BLaER1 treated with 17β-estradiol and CSF1 and Interleukin-3, amounts not matched to agents 10 nM and 100 nM (cell line): Measurements from ENCODE around the gene DOK4.

Experiments
- H3K27ac ChIP-seq, 11 experiments: shearing (Covaris generic); formaldehyde crosslinking; 2 replicates each; pipeline ENCODE4 v1.8.1; 2022
- H3K27me3 ChIP-seq, 11 experiments: shearing (Covaris generic); formaldehyde crosslinking; 2 replicates each; pipeline ENCODE4 v1.8.1; 2022
- H3K36me3 ChIP-seq, 11 experiments: shearing (Covaris generic); formaldehyde crosslinking; 2 replicates each; pipeline ENCODE4 v1.8.1; 2022
- H3K4me1 ChIP-seq, 10 experiments: shearing (Covaris generic); formaldehyde crosslinking; 2 replicates each; pipeline ENCODE4 v1.8.1; 2022
- H3K4me2 ChIP-seq, 11 experiments: shearing (Covaris generic); formaldehyde crosslinking; 2 replicates each; pipeline ENCODE4 v1.8.1; 2022
- H3K4me3 ChIP-seq, 10 experiments: shearing (Covaris generic); formaldehyde crosslinking; 2 replicates each; pipeline ENCODE4 v1.8.1; 2022
- H3K9ac ChIP-seq, 11 experiments: shearing (Covaris generic); formaldehyde crosslinking; 2 replicates each; pipeline ENCODE4 v1.8.1; 2022
- H3K9me3 ChIP-seq, 11 experiments: shearing (Covaris generic); formaldehyde crosslinking; replicated peaks in 1 of 11; 2 replicates each; pipeline ENCODE4 v1.8.1; 2022
- H4K20me1 ChIP-seq, 11 experiments: shearing (Covaris generic); formaldehyde crosslinking; 2 replicates each; pipeline ENCODE4 v1.8.1; 2022
- Cebpa-rat ChIP-seq, 11 experiments: shearing (Covaris generic); IDR thresholded peaks; 2 replicates each; pipeline ENCODE4 v1.8.1; 2022

Gene DOK4

DNA sequence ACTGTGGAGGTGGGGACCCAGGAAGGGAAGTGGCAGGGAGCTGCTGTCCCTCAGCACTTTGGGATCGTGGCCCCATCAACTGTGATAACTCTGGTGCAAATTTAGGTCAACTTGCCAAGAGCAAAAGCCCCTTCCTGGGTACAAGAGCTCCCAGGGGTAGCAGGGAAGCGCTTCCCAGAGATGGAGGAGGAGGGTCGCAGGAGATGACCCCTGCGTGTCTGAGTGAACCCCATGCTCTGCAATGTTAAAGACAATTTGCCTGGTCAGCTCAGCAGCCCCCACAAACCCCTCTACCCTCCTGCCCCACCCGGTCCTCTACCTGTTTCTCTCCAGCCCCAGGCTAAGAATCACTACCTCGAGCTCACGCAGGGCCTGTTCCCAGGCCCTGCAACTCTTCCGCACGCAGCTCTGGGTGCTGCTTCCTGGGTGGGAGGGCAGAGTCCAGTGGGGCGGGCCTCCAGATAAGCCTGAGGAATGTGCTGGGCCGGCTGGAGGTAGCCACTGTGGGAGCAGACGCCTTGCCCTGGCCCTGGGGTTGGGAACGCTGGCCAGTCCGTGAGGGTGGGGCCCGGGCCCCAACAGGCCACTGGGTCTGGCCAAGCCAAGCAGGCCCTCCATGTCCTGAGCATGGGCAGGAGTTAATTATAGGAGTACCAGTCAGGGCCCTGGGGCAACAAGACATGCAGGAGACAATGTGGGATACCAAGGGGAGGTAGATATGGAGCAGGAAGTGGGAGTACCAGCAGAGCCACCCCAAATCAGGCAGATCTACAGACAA is 6.1 kb downstream of the DOK4 start:
- Histone ChIP-seq H3K4me3 (peak overlapping the region in 9 of 10 experiments; percentile 26 to 73 (median 60); a peak in 17 of 20 replicates), H3K9me3 (no peaks in the 10 kb centered on the region), H3K4me2 (peak overlapping the region; percentile 92 to 100 (median 97)), H3K9ac (peak overlapping the region in 9 of 11 experiments; percentile 39 to 71 (median 63); a peak in 15 of 22 replicates), H3K36me3 (peaks cover 0 to 13% (median 0%) of the 10 kb centered on the region in 11 experiments; a peak in 1 of 22 replicates), H4K20me1 (peaks cover 0 to 72% (median 34%) of the 10 kb centered on the region in 11 experiments; a peak in 19 of 22 replicates), H3K4me1 (peaks cover 48 to 80% (median 64%) of the 10 kb centered on the region in 10 experiments), H3K27me3 (no peaks in the 10 kb centered on the region), H3K27ac (peak overlapping the region in 2 of 11 experiments; percentile 50; a peak in 1 of 22 replicates)
- TF ChIP-seq Cebpa-rat (IDR thresholded peaks at IDR 0.05) = no peak

- H4K20me1 ChIP-seq = peaks cover 0 to 72% (median 36%) of the 10 kb centered on the region in 11 experiments; a peak in 19 of 22 replicates
- H3K4me2 ChIP-seq = peak overlapping the region; percentile 92 to 100 (median 97)
- H3K4me3 ChIP-seq = peak overlapping the region in 9 of 10 experiments; percentile 26 to 73 (median 60); a peak in 18 of 20 replicates
- H3K9me3 ChIP-seq = no peaks in the 10 kb centered on the region
- peak overlapping the region in 9 of 11 experiments; percentile 42 to 62 (median 50); a peak in 15 of 22 replicates for H3K27ac ChIP-seq
- H3K36me3 ChIP-seq = peaks cover 0 to 21% (median 5%) of the 10 kb centered on the region in 11 experiments; a peak in 12 of 22 replicates
- TF ChIP-seq Cebpa-rat (IDR thresholded peaks at IDR 0.05) = no peak
- H3K27me3 ChIP-seq = no peaks in the 10 kb centered on the region
- H3K9ac ChIP-seq = peak overlapping the region in 10 of 11 experiments; percentile 7 to 71 (median 62); a peak in 17 of 22 replicates
- peaks cover 46 to 80% (median 66%) of the 10 kb centered on the region in 10 experiments for H3K4me1 ChIP-seq
Observed at GRCh38 chr16:57479205-57479975, 6.9 kb downstream of the DOK4 start.

DNA sequence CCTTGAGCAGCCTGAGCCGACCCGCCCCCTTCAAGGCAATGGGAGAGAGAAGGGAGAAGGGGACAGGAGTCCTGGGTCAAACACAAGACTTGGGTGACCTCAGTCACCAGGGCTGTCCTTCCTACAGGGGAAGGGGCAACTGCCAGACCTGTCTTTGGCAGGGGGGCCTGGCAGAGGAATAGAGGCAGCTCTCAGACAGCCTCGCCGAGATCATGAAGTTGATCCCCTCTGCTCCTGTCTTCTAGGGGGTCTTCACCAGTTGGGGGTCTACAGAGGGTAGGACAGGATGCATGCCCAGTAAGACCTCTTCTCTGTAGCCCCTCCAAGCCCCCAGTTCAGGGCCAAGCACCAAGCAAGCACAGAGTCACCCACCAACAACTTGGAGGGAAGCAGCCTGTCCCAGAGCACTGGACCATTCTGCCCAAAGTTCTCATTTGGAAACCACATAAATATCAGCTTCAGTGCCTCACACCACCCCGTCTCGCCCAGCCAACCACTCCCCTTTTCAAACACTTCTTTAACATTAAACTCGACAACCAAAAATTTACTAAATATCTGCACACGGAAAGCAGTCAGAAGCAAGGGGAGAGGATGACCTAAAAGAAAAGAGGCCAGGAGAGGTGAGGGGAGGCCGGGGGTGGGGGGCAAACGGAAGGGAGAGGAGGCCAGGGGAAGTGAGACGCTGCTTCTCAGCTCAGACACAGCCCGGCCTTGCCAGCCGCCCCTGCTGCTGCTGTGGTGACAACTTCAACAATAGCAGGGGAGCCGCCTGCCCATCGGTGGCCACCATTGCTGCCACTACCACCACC is 7.7 kb downstream of the DOK4 start:
- Histone ChIP-seq H3K27ac (peak overlapping the region in 9 of 11 experiments; percentile 42 to 62 (median 50); a peak in 15 of 22 replicates), H4K20me1 (peaks cover 0 to 68% (median 39%) of the 10 kb centered on the region in 11 experiments; a peak in 19 of 22 replicates), H3K36me3 (peaks cover 0 to 28% (median 13%) of the 10 kb centered on the region in 11 experiments; a peak in 16 of 22 replicates), H3K4me3 (peak overlapping the region in 9 of 10 experiments; percentile 26 to 73 (median 60); a peak in 18 of 20 replicates), H3K27me3 (no peaks in the 10 kb centered on the region), H3K9me3 (no peaks in the 10 kb centered on the region), H3K4me2 (peak overlapping the region; percentile 92 to 100 (median 97)), H3K9ac (peak overlapping the region in 10 of 11 experiments; percentile 7 to 71 (median 62); a peak in 17 of 22 replicates), H3K4me1 (peaks cover 46 to 77% (median 67%) of the 10 kb centered on the region in 10 experiments)
- TF ChIP-seq Cebpa-rat (IDR thresholded peaks at IDR 0.05) = no peak

DNA sequence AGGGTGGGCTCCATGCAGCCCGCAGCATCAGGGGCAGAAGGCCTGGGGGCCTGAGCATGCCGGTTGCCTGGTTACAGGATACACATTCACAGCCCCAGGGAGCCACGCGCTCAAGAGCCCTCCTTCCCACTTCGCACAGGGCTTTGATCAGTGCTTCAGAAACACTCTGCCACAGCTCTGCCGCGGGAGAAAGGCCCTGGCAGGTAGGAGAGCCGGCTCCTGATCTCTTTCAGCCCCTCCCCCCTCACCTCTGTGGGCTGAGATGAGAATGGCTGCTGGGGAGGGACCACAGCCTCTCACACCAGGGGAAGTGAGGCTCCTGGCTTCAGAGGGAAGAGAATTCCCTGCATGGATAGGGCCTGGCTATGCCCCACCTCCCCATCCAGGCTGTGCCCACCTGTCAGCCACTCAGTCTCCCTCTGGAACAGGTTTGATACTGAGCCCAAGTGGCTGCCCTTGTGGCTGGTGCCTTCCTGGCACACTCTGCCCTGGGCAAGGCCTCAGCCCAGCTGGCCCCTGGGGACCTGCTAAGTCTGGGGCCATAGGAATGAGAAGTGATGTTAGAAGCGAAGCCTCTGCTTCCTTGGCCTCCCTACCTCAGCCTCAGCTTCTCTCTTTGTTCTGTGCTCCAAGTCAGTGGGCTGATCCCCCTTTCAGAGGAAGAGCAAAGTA is 8.6 kb downstream of the DOK4 start:
- peaks cover 0 to 73% (median 48%) of the 10 kb centered on the region in 11 experiments; a peak in 20 of 22 replicates for H4K20me1 ChIP-seq
- peaks cover 52 to 85% (median 77%) of the 10 kb centered on the region in 10 experiments for H3K4me1 ChIP-seq
- no peaks in the 10 kb centered on the region for H3K9me3 ChIP-seq
- peak overlapping the region in 4 of 11 experiments; percentile 50 to 62 (median 60); a peak in 3 of 22 replicates for H3K27ac ChIP-seq
- TF ChIP-seq Cebpa-rat (IDR thresholded peaks at IDR 0.05) = no peak
- peaks cover 7 to 38% (median 22%) of the 10 kb centered on the region in 11 experiments; a peak in 19 of 22 replicates for H3K36me3 ChIP-seq
- peak overlapping the region in 7 of 10 experiments; percentile 56 to 73 (median 62); a peak in 8 of 20 replicates for H3K4me3 ChIP-seq
- H3K9ac ChIP-seq = peak overlapping the region in 10 of 11 experiments; percentile 12 to 71 (median 62); a peak in 18 of 22 replicates
- no peaks in the 10 kb centered on the region for H3K27me3 ChIP-seq
- H3K4me2 ChIP-seq = peak overlapping the region; percentile 92 to 100 (median 97)

- Histone ChIP-seq H3K27ac (peak overlapping the region in 3 of 11 experiments; percentile 18 to 43 (median 36); a peak in 5 of 22 replicates), H3K4me2 (peak overlapping the region; percentile 92 to 100 (median 97)), H4K20me1 (peaks cover 0 to 82% (median 57%) of the 10 kb centered on the region in 11 experiments; a peak in 20 of 22 replicates), H3K9ac (peak overlapping the region in 10 of 11 experiments; percentile 9 to 66 (median 20); a peak in 11 of 22 replicates), H3K36me3 (peaks cover 14 to 47% (median 31%) of the 10 kb centered on the region in 11 experiments; a peak in 20 of 22 replicates), H3K4me3 (peak overlapping the region in 2 of 10 experiments; percentile 19 to 68; a peak in 3 of 20 replicates), H3K27me3 (no peaks in the 10 kb centered on the region), H3K9me3 (no peaks in the 10 kb centered on the region), H3K4me1 (peaks cover 60 to 94% (median 86%) of the 10 kb centered on the region in 10 experiments)
- TF ChIP-seq Cebpa-rat (IDR thresholded peaks at IDR 0.05) = no peak
Observed at GRCh38 chr16:57476546-57477410, 9.5 kb downstream of the DOK4 start.

- Histone ChIP-seq H3K4me1 (peaks cover 60 to 89% (median 85%) of the 10 kb centered on the region in 10 experiments), H4K20me1 (peaks cover 0 to 82% (median 63%) of the 10 kb centered on the region in 11 experiments; a peak in 20 of 22 replicates), H3K9ac (peak overlapping the region in 3 of 11 experiments; percentile 9 to 66 (median 12); a peak in 5 of 22 replicates), H3K9me3 (no peaks in the 10 kb centered on the region), H3K27ac (peak overlapping the region in 3 of 11 experiments; percentile 40 to 60 (median 47); a peak in 4 of 22 replicates), H3K36me3 (peaks cover 20 to 55% (median 39%) of the 10 kb centered on the region in 11 experiments), H3K4me3 (peak overlapping the region in 2 of 10 experiments; percentile 12 to 19; a peak in 3 of 20 replicates), H3K4me2 (peak overlapping the region; percentile 92 to 100 (median 97)), H3K27me3 (no peaks in the 10 kb centered on the region)
- no peak for TF ChIP-seq Cebpa-rat (IDR thresholded peaks at IDR 0.05)
Observed at GRCh38 chr16:57475711-57476339, 10.5 kb downstream of the DOK4 start.
